Measurements from ENCODE around the gene LILRA2. TPM values are rescaled to one million over a fixed set of nuclear protein-coding genes. Genes with fewer than 3 reads are reported as not detected.

The LILRA2 gene
- total RNA-seq, 1 experiment from 2014 or later, result not detected

- H3T11ph ChIP-seq (ENCODE audit: low read length), result no peak overlapping the region
- no peak overlapping the region for H3K9ac ChIP-seq (ENCODE audit: extremely low read depth, insufficient read length, low read length)
- no peak overlapping the region for H2BK12ac ChIP-seq (ENCODE audit: insufficient read length, low read depth, low read length)
- H2BK120ac ChIP-seq (ENCODE audit: low read depth, low read length, poor library complexity, severe bottlenecking), result no peak overlapping the region
- no peak overlapping the region for H2AK5ac ChIP-seq (ENCODE audit: insufficient read length, low read length)
- no peak overlapping the region for H3K4me2 ChIP-seq (ENCODE audit: insufficient read depth, insufficient read length, low read length)
- H4K5ac ChIP-seq (ENCODE audit: insufficient read length, low read depth, low read length), result no peak overlapping the region
- peaks cover 95 to 97% of the 10 kb centered on the region in 2 experiments for H3K9me3 Mint-ChIP-seq
- no peak overlapping the region for H3K27ac Mint-ChIP-seq
- H4K91ac ChIP-seq (ENCODE audit: insufficient read length, low read depth, low read length), result no peak overlapping the region
- H3K27ac ChIP-seq (ENCODE audit: insufficient read length, low read depth, low read length), result no peak overlapping the region
- H2BK15ac ChIP-seq (ENCODE audit: low read depth, low read length), result no peak overlapping the region
- H2BK20ac ChIP-seq (ENCODE audit: low read depth, low read length, poor library complexity, severe bottlenecking), result no peak overlapping the region
- no peak overlapping the region for H3K23ac ChIP-seq (ENCODE audit: insufficient read length, low read depth, low read length)
- H3K4me1 ChIP-seq (ENCODE audit: insufficient read depth, low read length), result no peaks in the 10 kb centered on the region
- no peaks in the 10 kb centered on the region for H3K4me1 Mint-ChIP-seq
- no peaks in the 10 kb centered on the region for H3K23me2 ChIP-seq (ENCODE audit: insufficient read length, low read depth, low read length, poor library complexity, severe bottlenecking)
- no peak overlapping the region for H3K18ac ChIP-seq (ENCODE audit: insufficient read length, low read depth, low read length)
- H4K8ac ChIP-seq (replicated peaks; ENCODE audit: insufficient read length, low read depth, low read length), result no peak overlapping the region
- H3K56ac ChIP-seq (ENCODE audit: insufficient read length, low read depth, low read length), result no peak overlapping the region
- no peaks in the 10 kb centered on the region for H3K79me2 ChIP-seq (ENCODE audit: insufficient read depth, low read length)
- H4K20me1 ChIP-seq (ENCODE audit: control insufficient read depth, insufficient read depth, insufficient read length), result no peaks in the 10 kb centered on the region
- no peak overlapping the region for H3K14ac ChIP-seq (ENCODE audit: insufficient read depth, low read length)
- no peak for TF ChIP-seq CTCF (conservative IDR thresholded peaks at IDR 0.05)
- no CpG with 5 or more reads among the region's 15 CpGs for WGBS (ENCODE audit: extremely low coverage, insufficient read length, low lambda C conversion rate)
- H3K4me3 Mint-ChIP-seq, result no peak overlapping the region
- H3K4ac ChIP-seq (ENCODE audit: low read depth, low read length), result no peak overlapping the region
- no peak overlapping the region for H2BK5ac ChIP-seq (ENCODE audit: insufficient read length, low read length)
- no peaks in the 10 kb centered on the region for H3K27me3 Mint-ChIP-seq (ENCODE audit: low read depth)
- H3K79me1 ChIP-seq (ENCODE audit: insufficient read depth, low read depth, low read length, poor library complexity, severe bottlenecking), result no peaks in the 10 kb centered on the region
- no peaks in the 10 kb centered on the region for H3K27me3 ChIP-seq (ENCODE audit: insufficient read depth, low read length)
- peaks cover 9 to 43% (median 17%) of the 10 kb centered on the region in 3 experiments; a peak in 6 of 7 replicates for H3K36me3 Mint-ChIP-seq (ENCODE audit: insufficient read depth in 1 of 3, low read depth in 3 of 3)
- no peak for DNase-seq
- peaks cover 87% of the 10 kb centered on the region for H3K9me3 ChIP-seq (ENCODE audit: control insufficient read depth, low read depth, low read length)
- no peak overlapping the region for H2AFZ ChIP-seq (ENCODE audit: low read length)
Measured at GRCh38 chr19:54608792-54609191, 35.2 kb downstream of the LILRA2 start.
